DOHH2 (cell line): ENCODE data around the gene B4GALT5.
"Not testable (repeated sequence)": the region's sequence is repeated elsewhere in the genome, so short reads cannot be mapped to it uniquely, and the experiment has no call there.

Experiments used
- EZH2phosphoT487 ChIP-seq: fragments of 200-600 bp; sonication (generic); IDR thresholded peaks from 2 replicates; pipeline ENCODE4 v1.6.1; 2017; ENCODE audit warnings: borderline replicate concordance, mild to moderate bottlenecking, antibody characterized with exemption, low read length, moderate library complexity, mixed read lengths
- TF ChIP-seq, protein P1 (sequence below): fragments of 200-600 bp; sonication (generic); IDR thresholded peaks from one replicate; pipeline ENCODE4 v1.5.1; 2014; ENCODE audit warnings: antibody characterized with exemption, mild to moderate bottlenecking, low read depth, low read length; ENCODE audit not compliant: poor library complexity, severe bottlenecking

DNA sequence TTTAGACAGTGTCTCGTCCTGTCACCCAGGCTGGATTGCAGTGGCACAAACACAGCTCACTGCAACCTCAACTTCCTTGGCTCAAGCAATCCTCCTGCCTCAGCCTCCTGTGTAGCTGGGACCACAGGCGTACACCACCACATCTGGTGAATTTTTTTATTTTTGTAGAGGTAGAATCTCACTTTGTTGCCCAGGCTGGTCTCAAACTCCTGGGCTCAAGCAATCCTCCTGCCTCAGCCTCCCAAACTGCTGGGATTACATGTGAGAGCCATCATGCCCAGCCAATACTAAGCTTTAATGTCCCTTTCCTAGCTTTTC lies 44.8 kb downstream of the B4GALT5 start:
- TF ChIP-seq, protein P1, sequence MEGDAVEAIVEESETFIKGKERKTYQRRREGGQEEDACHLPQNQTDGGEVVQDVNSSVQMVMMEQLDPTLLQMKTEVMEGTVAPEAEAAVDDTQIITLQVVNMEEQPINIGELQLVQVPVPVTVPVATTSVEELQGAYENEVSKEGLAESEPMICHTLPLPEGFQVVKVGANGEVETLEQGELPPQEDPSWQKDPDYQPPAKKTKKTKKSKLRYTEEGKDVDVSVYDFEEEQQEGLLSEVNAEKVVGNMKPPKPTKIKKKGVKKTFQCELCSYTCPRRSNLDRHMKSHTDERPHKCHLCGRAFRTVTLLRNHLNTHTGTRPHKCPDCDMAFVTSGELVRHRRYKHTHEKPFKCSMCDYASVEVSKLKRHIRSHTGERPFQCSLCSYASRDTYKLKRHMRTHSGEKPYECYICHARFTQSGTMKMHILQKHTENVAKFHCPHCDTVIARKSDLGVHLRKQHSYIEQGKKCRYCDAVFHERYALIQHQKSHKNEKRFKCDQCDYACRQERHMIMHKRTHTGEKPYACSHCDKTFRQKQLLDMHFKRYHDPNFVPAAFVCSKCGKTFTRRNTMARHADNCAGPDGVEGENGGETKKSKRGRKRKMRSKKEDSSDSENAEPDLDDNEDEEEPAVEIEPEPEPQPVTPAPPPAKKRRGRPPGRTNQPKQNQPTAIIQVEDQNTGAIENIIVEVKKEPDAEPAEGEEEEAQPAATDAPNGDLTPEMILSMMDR, result not testable (repeated sequence)
- TF ChIP-seq EZH2phosphoT487, result not testable (repeated sequence)
